CD4-positive, alpha-beta T cell treated with Interleukin-12 subunit alpha and Interleukin-12 subunit beta, for 1 hour (primary cell): ENCODE measurements around the gene SLC25A42.
"Not testable (repeated sequence)": the region's sequence is repeated elsewhere in the genome, so short reads cannot be mapped to it uniquely, and the experiment has no call there.

Source experiments
- DNase-seq: peaks from one replicate; pipeline ENCODE4 v3.0.0-alpha.2; 2020

SLC25A42 gene

GRCh38 chr19:19071897-19072296 is 8.1 kb downstream of the SLC25A42 start:
- DNase-seq: no peak

- DNase-seq: no peak
These were observed 10.5 kb downstream of the SLC25A42 start for GRCh38 chr19:19074196-19074882.

- DNase-seq: no peak
These were observed 11.3 kb downstream of the SLC25A42 start for GRCh38 chr19:19075126-19075525.

- no peak for DNase-seq
These were observed 12.7 kb downstream of the SLC25A42 start for GRCh38 chr19:19076476-19076875.

- no peak for DNase-seq
These were observed 13.3 kb downstream of the SLC25A42 start for GRCh38 chr19:19077103-19077502.

- DNase-seq: no peak
These were observed 15.0 kb downstream of the SLC25A42 start for GRCh38 chr19:19078801-19079200.

- no peak for DNase-seq
These were observed 15.8 kb downstream of the SLC25A42 start for GRCh38 chr19:19079571-19079970.

GRCh38 chr19:19081642-19082151 is 17.9 kb downstream of the SLC25A42 start:
- no peak for DNase-seq

GRCh38 chr19:19083413-19084178 is 19.8 kb downstream of the SLC25A42 start:
- DNase-seq: no peak

GRCh38 chr19:19087676-19088075 is 23.9 kb downstream of the SLC25A42 start:
- DNase-seq: no peak

GRCh38 chr19:19094513-19094912 is 30.7 kb downstream of the SLC25A42 start:
- DNase-seq: no peak

GRCh38 chr19:19095691-19096090 is 31.9 kb downstream of the SLC25A42 start:
- no peak for DNase-seq

GRCh38 chr19:19096641-19097627 is 33.1 kb downstream of the SLC25A42 start:
- DNase-seq: no peak

- no peak for DNase-seq
These were observed 34.4 kb downstream of the SLC25A42 start for GRCh38 chr19:19098084-19098702.

- DNase-seq: no peak
These were observed 35.2 kb downstream of the SLC25A42 start for GRCh38 chr19:19098703-19099632.

GRCh38 chr19:19101540-19101939 is 37.7 kb downstream of the SLC25A42 start:
- no peak for DNase-seq

- not testable (repeated sequence) for DNase-seq
These were observed 38.8 kb downstream of the SLC25A42 start for GRCh38 chr19:19102566-19102965.

GRCh38 chr19:19103167-19103566 is 39.4 kb downstream of the SLC25A42 start:
- no peak for DNase-seq

- no peak for DNase-seq
These were observed 41.7 kb downstream of the SLC25A42 start for GRCh38 chr19:19105365-19106055.

- no peak for DNase-seq
These were observed 42.3 kb downstream of the SLC25A42 start for GRCh38 chr19:19106056-19106551.
